Measurements from ENCODE around the gene SERPINH1. TPM values are rescaled to one million over a fixed set of nuclear protein-coding genes. Genes with fewer than 3 reads are reported as not detected.

The SERPINH1 gene
- total RNA-seq, 1 donor from 2014 or later, result 152 TPM

GRCh38 chr11:75518204-75518549, 43.9 kb upstream of the SERPINH1 start:
- no peaks in the 10 kb centered on the region for H3K36me3 ChIP-seq
- no peaks in the 10 kb centered on the region for H3K9me3 ChIP-seq
- DNase-seq (no peak), ATAC-seq (no peak)
- no peak for TF ChIP-seq CTCF (IDR thresholded peaks at IDR 0.05)
- H3K27me3 ChIP-seq, result no peaks in the 10 kb centered on the region
- H3K4me1 ChIP-seq, result no peaks in the 10 kb centered on the region
- intact Hi-C loops (cut with DNase I), result no loop called here
- no peak overlapping the region for H3K4me3 ChIP-seq
- H3K27ac ChIP-seq, result no peak overlapping the region

GRCh38 chr11:75518771-75519653, 43.0 kb upstream of the SERPINH1 start:
- no peaks in the 10 kb centered on the region for H3K9me3 ChIP-seq
- no peak for TF ChIP-seq CTCF (IDR thresholded peaks at IDR 0.05)
- DNase-seq, result no peak
- peaks cover 2% of the 10 kb centered on the region for H3K4me1 ChIP-seq
- no peak for ATAC-seq
- intact Hi-C loops (cut with DNase I), result no loop called here
- H3K27ac ChIP-seq, result no peak overlapping the region
- no peak overlapping the region for H3K4me3 ChIP-seq
- no peaks in the 10 kb centered on the region for H3K27me3 ChIP-seq
- H3K36me3 ChIP-seq, result no peaks in the 10 kb centered on the region

- Histone ChIP-seq H3K27ac (no peak overlapping the region), H3K4me1 (peaks cover 13% of the 10 kb centered on the region), H3K36me3 (no peaks in the 10 kb centered on the region), H3K27me3 (no peaks in the 10 kb centered on the region), H3K4me3 (no peak overlapping the region), H3K9me3 (no peaks in the 10 kb centered on the region)
- ATAC-seq, result no peak
- no peak for DNase-seq
- no peak for TF ChIP-seq CTCF (IDR thresholded peaks at IDR 0.05)
- intact Hi-C loops (cut with DNase I), result no loop called here
Measured at GRCh38 chr11:75520688-75521087, 41.4 kb upstream of the SERPINH1 start.

GRCh38 chr11:75522286-75523044, 39.6 kb upstream of the SERPINH1 start:
- H3K4me3 ChIP-seq, result no peak overlapping the region
- DNase-seq (no peak), ATAC-seq (no peak)
- H3K36me3 ChIP-seq, result no peaks in the 10 kb centered on the region
- no peak for TF ChIP-seq CTCF (IDR thresholded peaks at IDR 0.05)
- H3K27me3 ChIP-seq, result no peaks in the 10 kb centered on the region
- intact Hi-C loops (cut with DNase I), result no loop called here
- H3K27ac ChIP-seq, result no peak overlapping the region
- H3K9me3 ChIP-seq, result no peaks in the 10 kb centered on the region
- H3K4me1 ChIP-seq, result peaks cover 17% of the 10 kb centered on the region

- no peak for TF ChIP-seq CTCF (IDR thresholded peaks at IDR 0.05)
- ATAC-seq, result no peak
- H3K4me3 ChIP-seq, result no peak overlapping the region
- no peaks in the 10 kb centered on the region for H3K36me3 ChIP-seq
- peaks cover 17% of the 10 kb centered on the region for H3K4me1 ChIP-seq
- no peaks in the 10 kb centered on the region for H3K9me3 ChIP-seq
- intact Hi-C loops (cut with DNase I), result no loop called here
- no peak for DNase-seq
- no peak overlapping the region for H3K27ac ChIP-seq
- H3K27me3 ChIP-seq, result no peaks in the 10 kb centered on the region
Measured at GRCh38 chr11:75523189-75523588, 38.9 kb upstream of the SERPINH1 start.

Data from upper lobe of right lung (tissue), 1 donor.